C4-2B (cell line): ENCODE results near the gene NLRC5.

Experiments used
- CTCF ChIP-seq: fragments of 450-650 bp; conservative IDR thresholded peaks from 2 replicates; pipeline ENCODE4 v1.5.1; 2017; ENCODE audit warnings: mild to moderate bottlenecking
- ZFX ChIP-seq: fragments of 450-650 bp; IDR thresholded peaks from 2 replicates; pipeline ENCODE4 v1.6.1; 2017

- TF ChIP-seq CTCF = no peak
- no peak for TF ChIP-seq ZFX
These were observed 40.1 kb downstream of the NLRC5 start for GRCh38 chr16:57029161-57030160.
